ENCODE results near the gene KMT2D. TPM values are rescaled to one million over a fixed set of nuclear protein-coding genes. Genes with fewer than 3 reads are reported as not detected.

Gene KMT2D
- total RNA-seq, 4 donors from 2014 or later, result 88.1 to 121 (median 104) TPM

DNA sequence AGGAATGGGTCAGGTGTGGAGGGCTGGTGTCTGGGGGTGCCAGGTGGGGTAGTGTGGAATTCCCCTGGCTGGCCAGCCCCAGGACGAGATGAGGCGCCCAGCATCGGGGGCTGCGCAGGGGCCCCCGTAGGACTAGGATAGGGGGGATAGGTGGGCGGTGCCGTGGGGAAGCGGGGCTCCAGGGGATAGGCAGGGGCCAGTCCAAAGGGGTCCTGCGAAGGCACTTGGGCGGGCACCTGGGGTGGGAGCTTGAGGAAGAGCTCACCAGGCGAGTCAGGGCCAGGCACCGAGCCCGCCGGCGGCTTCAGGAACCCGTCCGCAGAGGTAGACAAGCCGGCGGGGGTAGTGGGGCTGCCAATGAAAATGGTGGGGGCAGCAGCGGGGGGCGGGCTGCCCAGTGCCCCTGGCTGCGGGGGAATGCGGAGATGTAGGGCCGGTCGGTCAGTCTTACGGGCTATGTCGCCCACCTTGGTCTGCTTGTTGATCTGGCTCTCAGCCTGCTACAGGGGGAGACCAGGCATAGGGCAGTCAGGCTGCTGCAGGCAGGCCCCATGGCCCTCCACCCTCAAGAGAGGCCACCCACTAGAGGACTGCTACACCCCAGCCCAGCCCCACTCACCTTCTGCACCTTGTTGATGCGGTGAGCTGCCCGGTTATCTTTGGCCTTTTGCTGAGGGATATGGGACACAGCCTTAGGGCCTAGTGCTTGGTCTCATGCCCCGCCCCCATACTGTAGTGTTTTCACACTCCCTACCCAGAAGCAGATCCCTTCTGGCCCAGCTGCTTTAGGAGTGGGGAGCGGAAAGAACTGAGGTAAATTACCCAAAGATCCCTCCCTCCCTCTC is 19.3 kb downstream of the KMT2D start:
- no peak for TF ChIP-seq CTCF (IDR thresholded peaks at IDR 0.05)
- TF ChIP-seq EP300 (IDR thresholded peaks at IDR 0.05), result no peak
- TF ChIP-seq POLR2AphosphoS5 (IDR thresholded peaks at IDR 0.05), result no peak
- no peak for TF ChIP-seq POLR2A (IDR thresholded peaks at IDR 0.05)
- WGBS, result 85% methylated on average over 22 of the region's 31 CpGs
- DNase-seq (ENCODE audit: low spot score in 2 of 2), result no peak
- peaks cover 99% of the 10 kb centered on the region for H3K36me3 ChIP-seq
- no peaks in the 10 kb centered on the region for H3K4me1 ChIP-seq
- no peak overlapping the region for H3K27ac ChIP-seq
- no peak overlapping the region for H3K4me3 ChIP-seq
- no peaks in the 10 kb centered on the region for H3K9me3 ChIP-seq
- H3K27me3 ChIP-seq, result no peaks in the 10 kb centered on the region

- WGBS, result 94% methylated on average over 14 of the region's 14 CpGs
- Histone ChIP-seq H3K27me3 (no peaks in the 10 kb centered on the region), H3K4me1 (no peaks in the 10 kb centered on the region), H3K4me3 (no peak overlapping the region), H3K36me3 (peaks cover 94% of the 10 kb centered on the region), H3K9me3 (no peaks in the 10 kb centered on the region), H3K27ac (no peak overlapping the region)
- DNase-seq (ENCODE audit: low spot score in 2 of 2), result no peak
- TF ChIP-seq EP300 (IDR thresholded peaks at IDR 0.05) (no peak), CTCF (IDR thresholded peaks at IDR 0.05) (no peak), POLR2AphosphoS5 (IDR thresholded peaks at IDR 0.05) (no peak), POLR2A (IDR thresholded peaks at IDR 0.05) (no peak)
Measured at GRCh38 chr12:49040364-49040855, 20.2 kb downstream of the KMT2D start.

DNA sequence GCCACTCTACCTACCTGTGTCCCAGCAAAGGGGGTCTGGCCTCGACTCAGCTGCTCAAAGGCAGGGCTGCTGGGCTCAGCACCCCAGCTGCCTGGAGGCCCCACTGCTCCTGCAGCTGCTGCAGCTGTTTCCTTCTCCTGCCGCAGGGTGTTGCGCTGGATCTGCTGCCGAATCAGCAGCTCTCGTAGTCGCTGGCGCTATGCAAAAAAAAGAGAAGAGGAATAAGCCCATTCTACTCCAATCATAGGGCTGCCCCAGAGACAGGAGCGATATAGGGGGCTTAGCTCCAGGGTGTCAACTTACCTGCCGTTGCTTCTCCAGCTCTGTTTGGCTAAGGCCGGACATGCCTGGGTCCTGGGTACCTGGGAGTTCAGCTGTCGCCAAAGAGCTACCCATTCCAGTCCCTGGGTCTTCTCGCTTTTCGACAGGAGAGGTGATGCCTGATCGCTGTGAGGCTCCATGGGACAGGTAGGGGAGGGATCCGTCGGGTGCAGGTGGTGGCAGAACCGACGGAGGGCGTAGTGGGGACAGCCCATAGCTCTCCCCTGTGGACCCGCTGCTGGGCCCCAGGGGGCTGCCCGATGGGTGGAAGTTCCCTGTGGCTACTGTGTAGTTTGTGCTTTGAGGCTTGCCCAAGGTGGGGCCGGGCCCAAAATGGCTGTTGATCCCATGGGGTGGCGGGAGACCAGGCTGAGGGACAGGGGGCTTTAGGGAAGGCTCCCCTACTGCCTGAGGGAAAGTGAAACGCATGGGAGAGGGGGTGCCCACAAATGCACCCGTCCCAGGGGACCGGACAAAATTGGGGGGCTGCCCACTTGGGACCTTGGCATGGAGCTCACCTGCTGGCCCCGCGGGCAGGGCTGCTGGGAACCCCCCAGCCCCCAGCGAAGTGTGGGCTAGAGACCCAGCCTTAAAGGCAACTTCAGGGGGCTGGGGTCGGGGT is 20.9 kb downstream of the KMT2D start:
- Histone ChIP-seq H3K27me3 (no peaks in the 10 kb centered on the region), H3K4me3 (no peak overlapping the region), H3K36me3 (peaks cover 94% of the 10 kb centered on the region), H3K9me3 (no peaks in the 10 kb centered on the region), H3K4me1 (no peaks in the 10 kb centered on the region), H3K27ac (no peak overlapping the region)
- TF ChIP-seq CTCF (IDR thresholded peaks at IDR 0.05) (no peak), POLR2A (IDR thresholded peaks at IDR 0.05) (no peak), EP300 (IDR thresholded peaks at IDR 0.05) (no peak), POLR2AphosphoS5 (IDR thresholded peaks at IDR 0.05) (no peak)
- 92% methylated on average over 30 of the region's 30 CpGs for WGBS
- DNase-seq (ENCODE audit: low spot score in 2 of 2), result no peak

DNA sequence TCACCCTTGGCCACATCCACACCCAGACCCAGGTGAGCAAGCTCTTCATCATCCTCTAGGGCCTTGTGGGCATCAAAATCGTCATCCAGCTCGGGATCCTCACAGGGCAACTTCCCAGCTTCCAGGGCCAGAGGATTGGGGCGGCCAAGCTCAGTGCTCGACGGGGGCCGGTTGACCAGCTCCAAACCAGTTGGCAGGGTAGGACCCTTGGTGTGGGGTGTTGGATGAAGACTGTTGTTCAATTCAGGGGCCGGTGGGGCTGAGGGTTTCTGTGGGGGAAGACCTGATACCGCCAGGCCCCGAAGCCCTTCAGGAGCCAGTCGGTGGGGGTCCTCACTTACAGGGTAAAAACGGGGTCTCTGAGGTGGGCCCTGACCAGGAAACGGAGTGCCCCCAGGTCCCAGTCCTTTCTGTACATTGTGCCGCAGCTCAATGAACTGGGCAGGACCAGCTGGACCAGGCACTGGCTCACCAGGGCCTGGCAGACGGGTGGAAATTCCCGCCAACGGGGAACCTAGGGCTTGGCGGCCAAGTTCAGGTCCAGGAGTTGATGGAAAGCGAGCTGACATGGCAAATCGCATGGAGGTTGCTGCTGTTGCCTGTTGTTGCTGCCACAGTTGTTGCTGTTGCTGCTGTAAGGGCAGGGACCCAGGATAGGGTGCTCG is 22.2 kb downstream of the KMT2D start:
- WGBS, result 91% methylated on average over 12 of the region's 20 CpGs
- H3K4me3 ChIP-seq, result no peak overlapping the region
- DNase-seq (ENCODE audit: low spot score in 2 of 2), result no peak
- H3K27ac ChIP-seq, result no peak overlapping the region
- no peaks in the 10 kb centered on the region for H3K27me3 ChIP-seq
- no peak for TF ChIP-seq CTCF (IDR thresholded peaks at IDR 0.05)
- TF ChIP-seq POLR2A (IDR thresholded peaks at IDR 0.05), result no peak
- no peak for TF ChIP-seq EP300 (IDR thresholded peaks at IDR 0.05)
- TF ChIP-seq POLR2AphosphoS5 (IDR thresholded peaks at IDR 0.05), result no peak
- no peaks in the 10 kb centered on the region for H3K9me3 ChIP-seq
- H3K4me1 ChIP-seq, result no peaks in the 10 kb centered on the region
- peaks cover 94% of the 10 kb centered on the region for H3K36me3 ChIP-seq
